ENCODE data around the gene ELOVL5. TPM values are rescaled to one million over a fixed set of nuclear protein-coding genes. Genes with fewer than 3 reads are reported as not detected.
"Not testable (repeated sequence)": the region's sequence is repeated elsewhere in the genome, so short reads cannot be mapped to it uniquely, and the experiment has no call there.

Gene ELOVL5
- total RNA-seq, 1 donor from 2014 or later: 52.8 TPM

DNA sequence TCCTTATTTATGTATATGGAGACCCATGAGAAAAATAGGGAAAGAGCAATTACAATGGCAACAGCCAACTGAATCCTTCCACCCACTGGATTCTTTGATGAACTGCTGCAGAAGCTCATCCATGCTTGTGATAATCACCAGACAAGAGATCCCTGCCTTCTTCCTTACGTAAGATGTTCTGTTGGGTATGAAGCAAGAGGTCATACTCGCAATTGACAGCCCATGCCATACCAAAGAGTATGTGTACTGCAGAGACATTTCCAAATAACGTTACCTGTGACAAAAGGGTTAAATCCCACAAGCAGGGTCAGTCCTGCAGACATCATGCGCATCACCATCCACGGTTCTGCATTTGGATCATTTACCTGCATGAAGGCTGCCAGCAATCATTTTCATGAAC is 27.8 kb downstream of the ELOVL5 start:
- Histone ChIP-seq H3K4me2 (ENCODE audit: low read length) (no peak overlapping the region), H2AFZ (ENCODE audit: low read depth, low read length) (no peak overlapping the region)
- peaks cover 21% of the 10 kb centered on the region for H3K4me1 Mint-ChIP-seq (ENCODE audit: low read depth, unreplicated experiment)

DNA sequence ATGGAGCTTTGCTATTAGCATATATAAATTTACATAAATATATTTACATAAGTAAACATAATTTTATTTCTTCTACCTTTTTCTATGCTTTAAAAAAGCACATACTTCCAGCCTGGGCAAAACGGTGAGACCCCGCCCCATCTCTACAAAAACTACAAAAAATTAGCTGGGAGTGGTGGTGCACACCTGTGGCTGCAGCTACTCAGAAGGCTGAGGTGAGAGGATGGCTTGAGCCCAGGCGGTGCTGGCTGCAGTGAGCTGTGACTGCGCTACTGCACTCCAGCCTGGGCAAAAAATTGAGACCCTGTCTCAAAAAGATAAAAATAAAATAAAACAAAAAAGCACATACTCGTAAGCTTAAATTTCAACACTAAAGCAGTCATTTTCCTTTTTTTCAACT is 30.3 kb downstream of the ELOVL5 start:
- FAIRE-seq: no peak
- H2AFZ ChIP-seq (ENCODE audit: low read depth, low read length): no peak overlapping the region
- H3K4me2 ChIP-seq (ENCODE audit: low read length): no peak overlapping the region
- no peaks in the 10 kb centered on the region for H3K36me3 ChIP-seq (ENCODE audit: insufficient read depth, low read length)
- H3K4me3 Mint-ChIP-seq (ENCODE audit: unreplicated experiment): no peak overlapping the region
- H3K36me3 Mint-ChIP-seq (ENCODE audit: low read depth, unreplicated experiment): peaks cover 2% of the 10 kb centered on the region
- H3K4me3 ChIP-seq (ENCODE audit: insufficient read depth, low read depth, low read length): no peak overlapping the region
- H3K4me1 Mint-ChIP-seq (ENCODE audit: low read depth, unreplicated experiment): peaks cover 13% of the 10 kb centered on the region
- DNase-seq (ENCODE audit: low read depth): no peak
- peaks cover 70% of the 10 kb centered on the region for H4K20me1 ChIP-seq (ENCODE audit: insufficient read depth, low read length)
- no peaks in the 10 kb centered on the region for H3K27me3 Mint-ChIP-seq (ENCODE audit: low read depth, unreplicated experiment)
- H3K9me3 ChIP-seq (ENCODE audit: insufficient read depth, low read depth, low read length): no peaks in the 10 kb centered on the region
- H3K9ac ChIP-seq (ENCODE audit: low read length): no peak overlapping the region
- no peaks in the 10 kb centered on the region for H3K27me3 ChIP-seq (ENCODE audit: insufficient read depth, low read length)
- no peak overlapping the region for H3K27ac Mint-ChIP-seq (ENCODE audit: unreplicated experiment)
- H3K9me3 Mint-ChIP-seq (ENCODE audit: unreplicated experiment): no peaks in the 10 kb centered on the region
- TF ChIP-seq, protein P1, sequence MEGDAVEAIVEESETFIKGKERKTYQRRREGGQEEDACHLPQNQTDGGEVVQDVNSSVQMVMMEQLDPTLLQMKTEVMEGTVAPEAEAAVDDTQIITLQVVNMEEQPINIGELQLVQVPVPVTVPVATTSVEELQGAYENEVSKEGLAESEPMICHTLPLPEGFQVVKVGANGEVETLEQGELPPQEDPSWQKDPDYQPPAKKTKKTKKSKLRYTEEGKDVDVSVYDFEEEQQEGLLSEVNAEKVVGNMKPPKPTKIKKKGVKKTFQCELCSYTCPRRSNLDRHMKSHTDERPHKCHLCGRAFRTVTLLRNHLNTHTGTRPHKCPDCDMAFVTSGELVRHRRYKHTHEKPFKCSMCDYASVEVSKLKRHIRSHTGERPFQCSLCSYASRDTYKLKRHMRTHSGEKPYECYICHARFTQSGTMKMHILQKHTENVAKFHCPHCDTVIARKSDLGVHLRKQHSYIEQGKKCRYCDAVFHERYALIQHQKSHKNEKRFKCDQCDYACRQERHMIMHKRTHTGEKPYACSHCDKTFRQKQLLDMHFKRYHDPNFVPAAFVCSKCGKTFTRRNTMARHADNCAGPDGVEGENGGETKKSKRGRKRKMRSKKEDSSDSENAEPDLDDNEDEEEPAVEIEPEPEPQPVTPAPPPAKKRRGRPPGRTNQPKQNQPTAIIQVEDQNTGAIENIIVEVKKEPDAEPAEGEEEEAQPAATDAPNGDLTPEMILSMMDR (IDR thresholded peaks at IDR 0.05; ENCODE audit: insufficient read depth, low read depth, low read length): no peak
- no peak for TF ChIP-seq EZH2 (IDR thresholded peaks at IDR 0.05; ENCODE audit: insufficient read depth, low read length)
- peaks cover 13% of the 10 kb centered on the region for H3K4me1 ChIP-seq (ENCODE audit: insufficient read depth, low read length)
- H3K79me2 ChIP-seq (ENCODE audit: insufficient read depth, low read length): peaks cover 92% of the 10 kb centered on the region
- H3K27ac ChIP-seq (ENCODE audit: low read depth, low read length): no peak overlapping the region

More for the DNA sequence above, 27.8 kb downstream of the ELOVL5 start:
- H3K27ac Mint-ChIP-seq (ENCODE audit: unreplicated experiment): no peak overlapping the region
- H3K4me3 ChIP-seq (ENCODE audit: insufficient read depth, low read depth, low read length): no peak overlapping the region
- peaks cover 13% of the 10 kb centered on the region for H3K4me1 ChIP-seq (ENCODE audit: insufficient read depth, low read length)
- peaks cover 64% of the 10 kb centered on the region for H4K20me1 ChIP-seq (ENCODE audit: insufficient read depth, low read length)
- H3K9me3 ChIP-seq (ENCODE audit: insufficient read depth, low read depth, low read length): no peaks in the 10 kb centered on the region
- peaks cover 92% of the 10 kb centered on the region for H3K79me2 ChIP-seq (ENCODE audit: insufficient read depth, low read length)
- no peaks in the 10 kb centered on the region for H3K36me3 ChIP-seq (ENCODE audit: insufficient read depth, low read length)
- H3K27me3 Mint-ChIP-seq (ENCODE audit: low read depth, unreplicated experiment): no peaks in the 10 kb centered on the region
- H3K36me3 Mint-ChIP-seq (ENCODE audit: low read depth, unreplicated experiment): no peaks in the 10 kb centered on the region
- H3K27me3 ChIP-seq (ENCODE audit: insufficient read depth, low read length): no peaks in the 10 kb centered on the region
- H3K9ac ChIP-seq (ENCODE audit: low read length): no peak overlapping the region
- no peak for FAIRE-seq
- no peaks in the 10 kb centered on the region for H3K9me3 Mint-ChIP-seq (ENCODE audit: unreplicated experiment)
- H3K27ac ChIP-seq (ENCODE audit: low read depth, low read length): no peak overlapping the region
- DNase-seq (ENCODE audit: low read depth): no peak
- TF ChIP-seq, protein P1 (IDR thresholded peaks at IDR 0.05; ENCODE audit: insufficient read depth, low read depth, low read length): no peak
- no peak for TF ChIP-seq EZH2 (IDR thresholded peaks at IDR 0.05; ENCODE audit: insufficient read depth, low read length)
- H3K4me3 Mint-ChIP-seq (ENCODE audit: unreplicated experiment): no peak overlapping the region

DNA sequence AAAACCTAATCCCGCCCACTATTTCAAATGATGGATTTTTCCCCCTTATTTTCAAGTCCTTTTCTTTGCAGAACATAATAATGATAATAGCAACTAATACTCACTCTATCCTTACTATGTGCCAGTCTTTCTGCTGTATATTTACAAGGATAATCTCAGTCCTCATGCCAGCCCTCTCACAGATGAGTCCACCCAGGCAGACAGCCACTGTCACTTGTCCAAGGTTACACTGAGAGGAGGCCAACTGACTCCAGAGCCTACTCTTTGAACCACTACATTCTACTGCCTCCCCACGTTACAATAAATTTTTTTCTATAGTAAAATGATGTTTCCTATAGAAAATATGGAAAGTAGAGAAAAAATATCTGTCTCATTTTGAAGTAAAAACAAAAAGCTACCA is 30.9 kb downstream of the ELOVL5 start:
- Mint-ChIP-seq H3K4me1 (ENCODE audit: low read depth, unreplicated experiment) (peaks cover 13% of the 10 kb centered on the region), H3K4me3 (ENCODE audit: unreplicated experiment) (no peak overlapping the region), H3K36me3 (ENCODE audit: low read depth, unreplicated experiment) (peaks cover 2% of the 10 kb centered on the region), H3K9me3 (ENCODE audit: unreplicated experiment) (no peaks in the 10 kb centered on the region), H3K27me3 (ENCODE audit: low read depth, unreplicated experiment) (no peaks in the 10 kb centered on the region), H3K27ac (ENCODE audit: unreplicated experiment) (no peak overlapping the region)
- no peak for TF ChIP-seq EZH2 (IDR thresholded peaks at IDR 0.05; ENCODE audit: insufficient read depth, low read length)
- TF ChIP-seq, protein P1 (IDR thresholded peaks at IDR 0.05; ENCODE audit: insufficient read depth, low read depth, low read length): no peak
- Histone ChIP-seq H3K4me3 (ENCODE audit: insufficient read depth, low read depth, low read length) (no peak overlapping the region), H3K27ac (ENCODE audit: low read depth, low read length) (no peak overlapping the region), H3K4me1 (ENCODE audit: insufficient read depth, low read length) (peaks cover 14% of the 10 kb centered on the region), H3K4me2 (ENCODE audit: low read length) (no peak overlapping the region), H3K9ac (ENCODE audit: low read length) (no peak overlapping the region), H3K27me3 (ENCODE audit: insufficient read depth, low read length) (no peaks in the 10 kb centered on the region), H3K79me2 (ENCODE audit: insufficient read depth, low read length) (peaks cover 92% of the 10 kb centered on the region), H3K9me3 (ENCODE audit: insufficient read depth, low read depth, low read length) (no peaks in the 10 kb centered on the region), H4K20me1 (ENCODE audit: insufficient read depth, low read length) (peaks cover 69% of the 10 kb centered on the region), H3K36me3 (ENCODE audit: insufficient read depth, low read length) (no peaks in the 10 kb centered on the region), H2AFZ (ENCODE audit: low read depth, low read length) (no peak overlapping the region)
- FAIRE-seq: no peak
- no peak for DNase-seq (ENCODE audit: low read depth)

DNA sequence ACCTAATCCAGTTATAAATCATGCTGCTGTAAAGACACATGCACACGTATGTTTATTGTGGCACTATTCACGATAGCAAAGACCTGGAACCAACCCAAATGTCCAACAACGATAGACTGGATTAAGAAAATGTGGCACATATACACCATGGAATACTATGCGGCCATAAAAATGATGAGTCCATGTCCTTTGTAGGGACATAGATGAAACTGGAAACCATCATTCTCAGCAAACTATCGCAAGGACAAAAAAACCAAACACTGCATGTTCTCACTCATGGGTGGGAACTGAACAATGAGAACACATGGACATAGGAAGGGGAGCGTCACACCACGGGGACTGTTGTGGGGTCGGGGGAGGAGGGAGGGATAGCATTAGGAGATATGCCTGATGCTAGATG is 31.5 kb downstream of the ELOVL5 start:
- FAIRE-seq; H3K9me3 ChIP-seq (ENCODE audit: insufficient read depth, low read depth, low read length); H3K27me3 ChIP-seq (ENCODE audit: insufficient read depth, low read length); H3K4me2 ChIP-seq (ENCODE audit: low read length); DNase-seq (ENCODE audit: low read depth); H3K9ac ChIP-seq (ENCODE audit: low read length); H3K27ac Mint-ChIP-seq (ENCODE audit: unreplicated experiment); H3K9me3 Mint-ChIP-seq (ENCODE audit: unreplicated experiment); H3K36me3 ChIP-seq (ENCODE audit: insufficient read depth, low read length); H3K27ac ChIP-seq (ENCODE audit: low read depth, low read length); H3K27me3 Mint-ChIP-seq (ENCODE audit: low read depth, unreplicated experiment); H3K4me3 Mint-ChIP-seq (ENCODE audit: unreplicated experiment); H3K4me3 ChIP-seq (ENCODE audit: insufficient read depth, low read depth, low read length); H3K36me3 Mint-ChIP-seq (ENCODE audit: low read depth, unreplicated experiment); H2AFZ ChIP-seq (ENCODE audit: low read depth, low read length): not testable (repeated sequence)
- Histone ChIP-seq H3K79me2 (ENCODE audit: insufficient read depth, low read length) (peaks cover 92% of the 10 kb centered on the region), H4K20me1 (ENCODE audit: insufficient read depth, low read length) (peaks cover 69% of the 10 kb centered on the region), H3K4me1 (ENCODE audit: insufficient read depth, low read length) (peaks cover 10% of the 10 kb centered on the region)
- H3K4me1 Mint-ChIP-seq (ENCODE audit: low read depth, unreplicated experiment): peaks cover 11% of the 10 kb centered on the region

All from astrocyte (in vitro differentiated cells and primary cell).